GM10847 (cell line): ENCODE data around the gene SPDEF.

Experiments used
- POLR2A ChIP-seq: IDR thresholded peaks from 2 replicates; pipeline ENCODE4 v1.6.1; 2011; ENCODE audit not compliant: insufficient read length; ENCODE audit errors: extremely low read depth

SPDEF gene

DNA sequence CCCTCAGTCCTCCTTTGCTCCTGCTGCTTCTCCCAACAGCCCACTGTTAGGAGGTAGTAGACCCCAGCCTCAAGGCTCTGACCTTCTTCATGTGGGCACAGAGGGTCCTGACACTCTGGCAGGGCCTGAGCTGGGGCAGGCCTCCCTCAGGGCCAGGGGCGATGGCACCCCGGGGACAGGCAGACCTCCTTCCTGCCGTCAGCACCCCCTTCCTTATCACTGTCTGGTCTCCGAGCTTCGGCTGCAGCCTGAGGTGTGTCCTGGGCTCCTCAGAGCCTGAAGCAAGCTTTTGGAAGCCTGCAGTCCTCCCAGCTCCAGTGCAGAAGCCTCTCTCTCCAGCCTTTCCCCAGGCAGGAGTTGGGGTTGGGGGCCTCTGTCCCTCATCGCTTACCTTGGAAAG lies 22.0 kb downstream of the SPDEF start:
- TF ChIP-seq POLR2A: no peak

DNA sequence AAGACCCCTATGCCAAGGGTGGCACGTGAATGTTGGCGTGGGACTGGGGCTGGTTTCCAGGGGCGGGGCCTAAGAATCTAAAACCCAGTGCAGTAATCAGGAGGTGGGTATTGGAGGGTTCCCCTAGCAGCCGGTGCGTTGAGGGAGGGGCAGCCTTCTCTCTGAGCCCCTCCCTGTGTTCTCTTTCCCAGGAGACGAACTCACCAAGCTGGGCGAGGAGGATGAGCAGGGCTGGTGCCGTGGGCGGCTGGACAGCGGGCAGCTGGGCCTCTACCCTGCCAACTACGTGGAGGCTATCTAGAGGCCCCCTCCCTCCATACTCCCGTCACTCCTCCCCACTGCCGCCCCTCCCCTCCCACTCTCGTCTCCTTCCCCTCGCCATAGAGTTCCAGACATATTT lies 23.9 kb downstream of the SPDEF start:
- no peak for TF ChIP-seq POLR2A

DNA sequence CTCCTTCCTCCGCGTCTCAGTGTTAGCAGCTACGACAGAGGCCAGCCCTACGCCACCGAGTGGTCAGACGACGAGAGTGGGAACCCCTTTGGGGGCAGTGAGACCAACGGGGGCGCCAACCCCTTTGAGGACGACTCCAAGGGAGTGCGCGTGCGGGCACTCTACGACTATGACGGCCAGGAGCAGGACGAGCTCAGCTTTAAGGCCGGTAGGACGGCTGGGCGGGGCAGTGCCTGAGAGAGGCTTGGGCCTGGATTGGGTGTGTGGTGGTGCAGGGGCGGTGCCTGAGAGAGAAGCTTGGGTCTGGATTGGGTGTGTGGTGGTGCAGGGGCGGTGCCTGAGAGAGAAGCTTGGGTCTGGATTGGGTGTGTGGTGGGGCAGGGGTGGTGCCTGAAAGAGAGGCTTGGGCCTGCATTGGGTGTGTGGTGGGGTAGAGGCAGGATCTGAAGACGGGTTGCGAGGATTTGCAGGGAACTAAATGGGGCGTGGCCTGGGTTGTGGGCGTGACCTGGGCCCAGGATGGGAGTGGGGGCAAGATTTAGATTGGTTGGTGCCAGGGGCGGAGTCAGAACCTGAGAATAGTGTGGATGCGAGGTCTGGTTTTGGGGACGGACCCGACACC lies 24.4 kb downstream of the SPDEF start:
- TF ChIP-seq POLR2A: no peak

DNA sequence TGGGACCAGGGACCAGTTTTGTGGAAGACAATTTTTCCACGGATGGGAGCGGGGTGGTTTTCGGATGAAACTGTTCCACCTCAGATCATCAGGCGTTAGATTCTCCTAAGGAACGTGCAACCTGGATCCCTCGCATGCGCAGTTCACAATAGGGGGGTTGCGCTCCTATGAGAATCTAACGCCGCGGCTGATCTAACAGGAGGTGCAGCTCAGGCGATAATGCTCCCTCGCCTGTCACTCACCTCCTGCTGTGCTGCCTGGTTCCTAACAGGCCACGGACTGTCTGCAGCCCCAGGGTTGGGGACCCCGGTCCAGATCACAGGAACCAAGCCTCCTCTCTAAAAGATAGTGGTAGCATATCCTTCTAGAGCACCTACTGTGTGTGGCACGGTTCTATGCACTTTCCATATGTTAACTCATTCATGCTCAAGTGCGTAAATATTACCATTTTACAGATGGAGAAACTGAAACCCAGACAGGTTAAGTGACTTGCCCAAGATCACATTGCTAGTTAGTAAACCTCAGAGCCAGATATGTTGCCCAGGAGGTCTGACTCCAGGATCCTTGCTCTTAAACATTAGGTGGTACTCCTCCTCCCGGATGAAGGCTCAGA lies 25.3 kb downstream of the SPDEF start:
- no peak for TF ChIP-seq POLR2A

DNA sequence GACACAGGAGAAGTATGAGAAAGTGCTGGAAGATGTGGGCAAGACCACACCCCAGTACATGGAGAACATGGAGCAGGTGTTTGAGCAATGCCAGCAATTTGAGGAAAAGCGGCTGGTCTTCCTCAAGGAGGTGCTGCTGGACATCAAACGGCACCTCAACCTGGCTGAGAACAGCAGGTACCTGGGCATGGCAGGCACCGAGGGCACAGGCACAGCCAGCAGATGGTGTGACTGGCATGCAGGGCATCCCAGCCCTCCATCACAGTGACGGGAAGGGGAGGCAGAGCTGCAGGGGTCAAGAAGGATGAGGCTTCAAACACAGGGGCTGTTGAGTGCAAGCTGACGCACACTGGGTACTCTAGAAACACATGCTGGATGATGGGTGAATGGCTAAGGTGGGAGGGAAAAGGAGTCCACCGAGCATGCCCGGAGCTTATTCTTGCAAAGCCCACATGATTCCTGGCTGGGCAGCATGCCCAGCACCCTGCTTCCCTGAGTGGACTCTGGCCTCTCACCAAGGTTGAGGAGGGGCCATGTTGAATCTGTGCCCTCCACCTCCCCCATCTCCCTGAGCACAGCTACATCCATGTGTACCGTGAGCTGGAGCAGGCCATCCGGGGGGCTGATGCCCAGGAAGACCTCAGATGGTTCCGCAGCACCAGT lies 26.3 kb downstream of the SPDEF start:
- no peak for TF ChIP-seq POLR2A

DNA sequence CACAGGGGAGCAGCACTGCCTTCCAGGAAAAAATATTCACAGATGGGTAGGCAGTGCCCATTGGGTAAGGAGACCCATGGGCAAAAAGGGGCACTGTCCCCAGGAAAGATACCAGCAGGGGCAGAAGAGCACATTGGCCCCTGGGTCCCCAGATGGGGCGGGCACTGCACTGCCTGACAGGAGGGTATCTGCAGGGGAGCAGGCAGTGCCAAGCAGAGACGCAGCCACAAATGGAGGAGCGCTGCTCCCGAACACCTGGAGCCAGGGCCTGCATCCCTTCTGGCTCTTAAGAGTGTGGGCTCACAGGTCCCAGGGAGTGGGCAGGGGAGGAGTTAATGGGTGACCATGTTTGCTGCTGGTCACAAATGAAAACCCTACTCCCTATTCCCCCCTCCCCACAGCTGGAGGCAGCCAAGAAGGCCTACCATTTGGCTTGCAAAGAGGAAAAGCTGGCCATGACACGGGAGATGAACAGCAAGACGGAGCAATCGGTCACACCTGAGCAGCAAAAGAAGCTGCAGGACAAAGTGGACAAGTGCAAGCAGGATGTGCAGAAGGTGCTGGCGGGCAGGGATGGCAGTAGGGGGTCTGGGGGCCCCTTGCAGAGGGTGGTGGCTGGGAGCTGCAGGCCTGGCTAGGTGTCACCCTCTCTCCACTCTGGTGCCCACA lies 27.0 kb downstream of the SPDEF start:
- TF ChIP-seq POLR2A: no peak

DNA sequence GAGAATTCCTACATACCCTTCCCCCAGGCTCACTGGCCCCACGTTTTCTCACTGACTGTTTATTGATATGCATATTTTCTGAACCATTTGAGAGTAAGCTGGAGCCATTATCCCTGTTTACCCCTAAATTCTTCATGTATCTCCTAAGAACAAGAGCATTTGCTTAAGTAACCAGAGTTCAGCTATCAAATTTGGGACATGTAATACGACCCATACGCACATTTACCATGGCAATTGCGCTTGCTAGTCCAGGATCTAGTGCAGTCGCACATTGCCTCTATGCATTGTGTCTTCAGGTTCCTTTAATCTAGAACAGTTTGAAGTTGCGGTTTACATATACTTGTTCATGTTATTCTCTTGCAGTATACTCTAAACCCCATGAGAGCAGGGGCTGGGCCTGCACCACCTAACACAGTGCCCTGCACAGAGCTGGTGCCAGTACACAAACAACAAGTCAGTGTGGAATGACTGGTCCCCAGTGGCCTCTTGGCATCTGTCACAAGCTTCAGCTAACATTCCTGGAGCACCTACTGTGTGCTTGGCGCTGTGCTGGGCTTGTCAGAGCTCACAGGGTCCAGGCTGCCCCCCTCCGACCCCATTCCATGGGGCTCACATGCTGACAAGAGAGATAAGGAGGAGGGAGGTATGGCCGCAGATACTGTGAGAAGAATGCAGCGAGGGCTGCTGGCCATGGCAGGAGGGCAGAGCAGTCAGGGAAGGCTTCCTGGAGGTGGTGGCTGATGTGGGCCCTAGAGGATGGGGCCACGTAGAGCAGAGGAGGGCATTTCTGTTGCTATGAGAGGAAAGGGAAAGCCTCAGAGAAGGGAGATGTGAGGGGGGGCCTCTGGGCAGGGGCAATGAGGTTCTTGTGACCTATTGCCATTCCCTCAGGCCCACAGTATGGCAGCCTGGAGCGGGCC lies 28.1 kb downstream of the SPDEF start:
- no peak for TF ChIP-seq POLR2A

DNA sequence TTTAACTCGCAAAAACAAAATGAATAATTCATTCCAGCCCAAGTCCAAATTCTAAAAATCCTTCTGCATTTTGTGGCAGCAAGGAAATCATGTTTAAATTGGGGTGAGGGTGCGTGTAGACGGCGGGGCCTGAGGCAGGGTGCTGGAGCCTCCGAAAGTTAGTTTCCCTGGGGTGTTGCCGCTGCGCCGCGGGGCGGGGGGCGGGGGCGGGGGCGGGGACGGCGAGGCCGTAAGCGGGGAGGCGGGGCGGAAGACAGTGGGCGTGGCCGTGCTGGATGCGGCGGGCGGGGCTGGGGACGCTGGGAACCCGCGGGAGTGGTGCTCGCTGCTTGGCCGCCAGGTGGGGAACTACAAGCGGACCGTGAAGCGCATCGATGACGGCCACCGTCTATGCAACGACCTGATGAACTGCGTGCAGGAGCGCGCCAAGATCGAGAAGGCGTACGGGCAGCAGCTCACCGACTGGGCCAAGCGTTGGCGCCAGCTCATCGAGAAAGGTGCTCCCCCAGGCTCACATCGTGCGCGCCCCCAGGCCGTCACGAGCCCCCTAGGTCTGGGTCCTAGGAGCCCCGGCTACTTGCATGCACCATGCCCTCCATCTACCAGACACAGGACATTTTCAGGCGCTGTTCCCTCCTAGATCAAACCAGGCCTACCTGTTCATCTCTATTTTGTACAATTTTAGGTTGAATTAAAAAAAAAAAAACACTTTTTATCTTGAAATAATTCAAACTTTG lies 29.0 kb downstream of the SPDEF start:
- no peak for TF ChIP-seq POLR2A

DNA sequence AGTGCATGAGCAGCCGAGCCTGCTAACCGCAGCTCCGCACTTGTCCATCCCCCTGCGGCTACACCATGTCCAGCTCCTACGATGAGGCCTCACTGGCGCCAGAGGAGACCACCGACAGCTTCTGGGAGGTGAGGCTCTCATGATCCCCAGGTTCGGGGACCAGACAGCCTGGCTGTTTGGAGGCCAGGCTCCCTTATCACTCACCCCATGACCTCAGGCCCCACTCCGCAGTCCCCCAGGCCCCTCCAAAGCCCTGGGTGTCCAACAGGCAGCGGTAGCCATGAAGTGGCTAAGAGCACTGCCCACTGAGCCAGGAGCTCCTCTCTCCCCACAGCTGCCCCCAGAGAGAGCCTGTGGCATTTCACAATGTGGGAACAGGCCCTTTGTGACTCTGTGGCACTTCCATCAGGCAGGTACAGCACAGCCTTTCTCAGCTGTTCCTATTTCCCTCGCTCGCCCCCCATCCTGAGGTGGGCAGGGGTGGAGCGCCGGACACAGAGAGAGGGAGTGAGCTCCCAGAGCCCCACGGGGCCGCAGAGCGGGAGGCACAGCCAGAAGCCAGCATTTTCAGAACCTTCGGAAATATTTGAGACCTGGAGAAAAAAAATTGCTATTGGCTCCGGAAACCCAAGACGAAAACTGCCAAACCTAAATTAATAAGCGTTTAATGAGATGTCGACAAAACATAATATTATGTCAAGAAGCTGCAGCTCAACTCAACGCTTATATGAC lies 29.7 kb downstream of the SPDEF start:
- TF ChIP-seq POLR2A: no peak

DNA sequence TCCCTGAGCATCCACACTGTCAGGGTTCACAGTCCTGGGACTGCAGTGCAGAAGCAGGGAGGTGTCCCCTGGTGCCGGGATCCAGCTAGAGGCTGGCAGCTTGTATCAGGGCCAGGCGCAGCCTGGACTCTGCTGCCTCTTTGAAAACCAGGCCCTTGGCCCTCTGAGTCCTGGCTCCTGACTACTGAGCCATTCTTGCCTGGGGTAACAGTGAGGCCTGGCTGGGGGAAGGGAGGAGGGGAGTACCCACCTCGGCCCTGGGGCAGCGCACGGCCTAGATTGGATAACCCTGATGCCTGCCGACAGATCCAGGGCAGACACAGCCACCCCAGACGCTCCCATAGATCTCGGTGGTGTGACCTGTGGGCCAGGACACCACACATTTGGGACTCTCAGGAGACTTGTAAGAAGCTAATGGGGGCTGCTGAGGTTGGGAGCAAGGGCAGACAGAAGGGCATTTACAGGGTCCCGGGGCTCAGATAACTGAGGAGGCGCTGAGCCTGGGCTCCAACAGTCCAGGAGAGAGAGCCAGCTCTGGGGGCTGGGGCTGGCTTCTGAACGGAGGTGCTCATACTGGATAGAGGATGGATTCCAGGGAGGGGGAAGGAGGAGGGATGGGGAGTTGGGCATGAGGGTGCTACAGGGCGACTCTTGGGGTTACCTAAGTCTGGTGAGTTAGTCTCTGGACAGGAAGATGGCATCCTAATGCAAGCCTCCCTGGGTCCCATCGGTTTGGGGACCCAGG lies 30.5 kb downstream of the SPDEF start:
- TF ChIP-seq POLR2A: no peak

DNA sequence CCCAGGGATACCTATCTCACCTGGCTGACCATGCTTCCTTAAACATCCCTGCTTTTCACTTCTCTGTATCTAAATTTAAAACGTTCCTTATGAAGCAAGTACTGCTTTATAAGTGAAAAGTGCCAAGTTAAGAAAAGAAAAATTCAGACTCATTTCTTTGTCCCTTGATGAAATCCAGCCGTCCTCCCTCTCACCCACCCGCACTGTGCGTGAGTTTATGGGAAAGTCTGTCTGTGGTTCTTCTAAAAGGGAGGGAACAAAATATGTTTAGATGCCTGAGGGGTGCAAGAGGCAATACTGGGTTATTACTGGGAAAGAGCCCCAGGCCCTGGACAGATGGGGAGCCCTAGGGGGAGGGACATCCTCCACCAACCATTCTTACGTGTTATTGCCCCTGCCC lies 31.2 kb downstream of the SPDEF start:
- no peak for TF ChIP-seq POLR2A

DNA sequence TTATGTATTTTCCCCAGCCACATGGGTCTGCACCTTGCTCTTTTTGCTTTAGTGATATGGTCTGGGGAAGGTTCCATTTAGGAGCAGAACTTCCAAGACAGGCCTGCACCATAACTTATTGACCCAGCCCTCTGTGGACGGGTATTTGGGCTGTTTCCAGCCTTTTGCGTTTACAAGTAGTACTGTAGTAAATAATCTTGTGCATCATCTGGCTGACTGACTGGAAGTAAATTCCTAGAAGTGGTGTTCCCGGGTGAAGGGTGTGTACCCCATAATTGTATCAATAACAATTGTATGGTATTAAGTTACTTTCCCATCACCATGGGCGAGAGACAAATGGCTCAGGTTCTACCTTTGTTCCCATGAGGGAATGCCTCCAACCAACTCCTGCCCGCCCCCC lies 31.6 kb downstream of the SPDEF start:
- no peak for TF ChIP-seq POLR2A
